ENCODE results near the gene CACNA2D3.
"Not testable (repeated sequence)": the region's sequence is repeated elsewhere in the genome, so short reads cannot be mapped to it uniquely, and the experiment has no call there.

The CACNA2D3 gene

GRCh38 chr3:54573858-54574257 is 451.5 kb downstream of the CACNA2D3 start:
- no peak for DNase-seq (ENCODE audit: low read depth)

GRCh38 chr3:54574906-54575617 is 452.7 kb downstream of the CACNA2D3 start:
- no peak for DNase-seq (ENCODE audit: low read depth)

- no peak for DNase-seq (ENCODE audit: low read depth)
Observed at GRCh38 chr3:54575618-54575960, 453.2 kb downstream of the CACNA2D3 start.

GRCh38 chr3:54577313-54577712 is 455.0 kb downstream of the CACNA2D3 start:
- DNase-seq (ENCODE audit: low read depth), result no peak

- no peak for DNase-seq (ENCODE audit: low read depth)
Observed at GRCh38 chr3:54578417-54578816, 456.1 kb downstream of the CACNA2D3 start.

GRCh38 chr3:54580453-54580852 is 458.1 kb downstream of the CACNA2D3 start:
- DNase-seq (ENCODE audit: low read depth), result no peak

GRCh38 chr3:54582424-54582823 is 460.1 kb downstream of the CACNA2D3 start:
- DNase-seq (ENCODE audit: low read depth), result no peak

GRCh38 chr3:54591157-54591556 is 468.8 kb downstream of the CACNA2D3 start:
- no peak for DNase-seq (ENCODE audit: low read depth)

GRCh38 chr3:54593653-54594052 is 471.3 kb downstream of the CACNA2D3 start:
- no peak for DNase-seq (ENCODE audit: low read depth)

- no peak for DNase-seq (ENCODE audit: low read depth)
Observed at GRCh38 chr3:54596087-54596486, 473.7 kb downstream of the CACNA2D3 start.

- DNase-seq (ENCODE audit: low read depth), result no peak
Observed at GRCh38 chr3:54599716-54600115, 477.4 kb downstream of the CACNA2D3 start.

- DNase-seq (ENCODE audit: low read depth), result no peak
Observed at GRCh38 chr3:54600441-54601204, 478.3 kb downstream of the CACNA2D3 start.

GRCh38 chr3:54604495-54604894 is 482.1 kb downstream of the CACNA2D3 start:
- DNase-seq (ENCODE audit: low read depth), result no peak

GRCh38 chr3:54608041-54608440 is 485.7 kb downstream of the CACNA2D3 start:
- no peak for DNase-seq (ENCODE audit: low read depth)

- no peak for DNase-seq (ENCODE audit: low read depth)
Observed at GRCh38 chr3:54619053-54619452, 496.7 kb downstream of the CACNA2D3 start.

- no peak for DNase-seq (ENCODE audit: low read depth)
Observed at GRCh38 chr3:54619531-54619930, 497.2 kb downstream of the CACNA2D3 start.

GRCh38 chr3:54621184-54621583 is 498.8 kb downstream of the CACNA2D3 start:
- DNase-seq (ENCODE audit: low read depth), result no peak

- no peak for DNase-seq (ENCODE audit: low read depth)
Observed at GRCh38 chr3:54622678-54623077, 500.3 kb downstream of the CACNA2D3 start.

GRCh38 chr3:54625805-54626787 is 503.7 kb downstream of the CACNA2D3 start:
- no peak for DNase-seq (ENCODE audit: low read depth)

- DNase-seq (ENCODE audit: low read depth), result no peak
Observed at GRCh38 chr3:54628888-54629441, 506.6 kb downstream of the CACNA2D3 start.

GRCh38 chr3:54630101-54630623 is 507.8 kb downstream of the CACNA2D3 start:
- no peak for DNase-seq (ENCODE audit: low read depth)

- DNase-seq (ENCODE audit: low read depth), result not testable (repeated sequence)
Observed at GRCh38 chr3:54631001-54631400, 508.6 kb downstream of the CACNA2D3 start.
